ENCODE results near the gene NOTUM. TPM values are rescaled to one million over a fixed set of nuclear protein-coding genes. Genes with fewer than 3 reads are reported as not detected.

Gene NOTUM
- total RNA-seq, 1 experiment from 2014 or later: not detected

DNA sequence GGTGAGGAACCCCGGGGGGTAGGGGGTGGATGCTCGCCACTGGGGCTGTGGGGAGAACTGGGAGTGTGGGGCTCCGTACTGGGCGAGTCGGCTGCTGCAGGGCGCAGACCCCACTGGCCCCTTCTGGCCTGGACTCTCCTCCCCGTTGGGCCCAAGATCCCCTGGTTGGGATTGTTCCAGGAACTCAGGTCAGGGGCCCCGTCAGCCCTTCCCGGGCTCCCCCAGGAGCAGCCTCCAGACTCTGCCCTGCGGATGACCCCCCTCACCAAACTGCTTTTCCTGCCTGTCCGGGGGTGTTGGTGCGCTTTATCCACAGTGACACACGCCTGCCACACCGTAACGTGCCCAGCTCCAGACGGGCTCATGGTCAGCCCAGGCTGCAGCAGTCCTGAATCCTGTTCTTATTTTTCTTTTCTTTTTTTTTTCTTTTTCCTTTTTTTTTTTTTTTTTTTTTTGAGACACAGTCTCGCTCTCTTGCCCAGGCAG, 40.6 kb upstream of the NOTUM start:
- ChIA-PET CTCF (interaction anchor here (0.7 kb wide), 1 partner anchor 204 kb away, joined by 9 read pairs; no protein-coding TSS in a partner anchor), POLR2A (ENCODE audit: unreplicated experiment) (no interaction called here)
- peaks cover 21% of the 10 kb centered on the region for H3K4me1 ChIP-seq (ENCODE audit: insufficient read depth, low read length)
- H3K36me3 ChIP-seq (ENCODE audit: low read depth, low read length): no peaks in the 10 kb centered on the region
- no peaks in the 10 kb centered on the region for H3K27me3 ChIP-seq (ENCODE audit: low read length)
- H3K4me2 ChIP-seq (ENCODE audit: low read length): no peak overlapping the region
- H2AFZ ChIP-seq (ENCODE audit: low read length): no peak overlapping the region
- no peak overlapping the region for H3K9ac ChIP-seq (ENCODE audit: low read length)
- ATAC-seq (no peak), DNase-seq (no peak)
- H3K27ac ChIP-seq (ENCODE audit: low read length): no peak overlapping the region
- H4K20me1 ChIP-seq (ENCODE audit: low read length): no peaks in the 10 kb centered on the region
- no peak overlapping the region for H3K4me3 ChIP-seq (ENCODE audit: low read length)
- no TSS peak for BruUV-seq (replicated peaks)
- TF ChIP-seq EZH2phosphoT487 (IDR thresholded peaks at IDR 0.05; ENCODE audit: borderline replicate concordance, low read length): no peak
- TF ChIP-seq, protein P1, sequence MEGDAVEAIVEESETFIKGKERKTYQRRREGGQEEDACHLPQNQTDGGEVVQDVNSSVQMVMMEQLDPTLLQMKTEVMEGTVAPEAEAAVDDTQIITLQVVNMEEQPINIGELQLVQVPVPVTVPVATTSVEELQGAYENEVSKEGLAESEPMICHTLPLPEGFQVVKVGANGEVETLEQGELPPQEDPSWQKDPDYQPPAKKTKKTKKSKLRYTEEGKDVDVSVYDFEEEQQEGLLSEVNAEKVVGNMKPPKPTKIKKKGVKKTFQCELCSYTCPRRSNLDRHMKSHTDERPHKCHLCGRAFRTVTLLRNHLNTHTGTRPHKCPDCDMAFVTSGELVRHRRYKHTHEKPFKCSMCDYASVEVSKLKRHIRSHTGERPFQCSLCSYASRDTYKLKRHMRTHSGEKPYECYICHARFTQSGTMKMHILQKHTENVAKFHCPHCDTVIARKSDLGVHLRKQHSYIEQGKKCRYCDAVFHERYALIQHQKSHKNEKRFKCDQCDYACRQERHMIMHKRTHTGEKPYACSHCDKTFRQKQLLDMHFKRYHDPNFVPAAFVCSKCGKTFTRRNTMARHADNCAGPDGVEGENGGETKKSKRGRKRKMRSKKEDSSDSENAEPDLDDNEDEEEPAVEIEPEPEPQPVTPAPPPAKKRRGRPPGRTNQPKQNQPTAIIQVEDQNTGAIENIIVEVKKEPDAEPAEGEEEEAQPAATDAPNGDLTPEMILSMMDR (conservative IDR thresholded peaks at IDR 0.05; ENCODE audit: low read depth, low read length): no peak
- TF ChIP-seq EZH2 (IDR thresholded peaks at IDR 0.05; ENCODE audit: low read length, unreplicated experiment): no peak
- intact Hi-C loops (cut with micrococcal nuclease): no loop called here
- no peaks in the 10 kb centered on the region for H3K9me2 ChIP-seq (replicated peaks; ENCODE audit: low read length)
- H3K79me2 ChIP-seq (ENCODE audit: low read length): no peaks in the 10 kb centered on the region
- H3K9me3 ChIP-seq (ENCODE audit: low read length): no peaks in the 10 kb centered on the region
- no peaks in the 10 kb centered on the region for H3F3A ChIP-seq (ENCODE audit: low read length, unreplicated experiment)

DNA sequence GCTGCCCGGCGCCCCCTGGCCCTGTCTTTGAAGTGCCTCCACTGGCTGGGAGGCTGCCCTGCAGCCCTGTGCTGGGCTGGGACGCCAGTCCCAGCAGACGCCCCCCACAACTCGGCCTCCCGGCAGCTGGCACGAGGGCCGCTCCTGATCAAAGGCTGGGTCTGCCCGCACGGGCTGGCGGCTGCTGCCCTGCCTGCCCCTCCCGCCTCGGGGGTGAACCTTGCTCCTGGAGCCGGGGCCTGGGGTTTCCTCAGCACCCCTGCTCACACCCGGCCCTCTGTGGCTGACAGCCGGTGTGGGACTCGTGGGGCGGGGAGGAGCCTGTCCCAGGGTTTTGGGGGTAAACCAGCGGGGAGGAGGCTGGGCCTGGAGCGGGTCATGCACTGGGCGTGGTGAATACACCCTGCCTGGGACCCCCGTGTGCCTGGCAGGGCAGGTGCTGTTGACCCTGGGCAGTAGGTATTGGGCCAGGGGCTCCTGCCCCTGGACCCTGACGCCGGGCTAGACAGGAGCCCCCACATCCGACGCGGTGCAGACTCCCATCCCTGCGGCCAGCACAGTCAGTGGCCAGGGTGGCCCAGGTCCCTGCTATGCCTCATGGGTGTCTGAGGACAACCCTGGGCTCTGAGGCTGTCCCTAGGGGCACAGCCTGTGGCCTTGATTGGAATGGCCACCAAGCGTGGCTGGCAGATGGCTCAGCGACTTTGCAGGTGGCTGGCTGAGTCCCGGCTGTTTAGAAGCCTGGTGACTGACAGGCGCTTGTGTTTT, 40.0 kb upstream of the NOTUM start:
- intact Hi-C loops (cut with micrococcal nuclease): no loop called here
- no peaks in the 10 kb centered on the region for H3K79me2 ChIP-seq (ENCODE audit: low read length)
- DNase-seq: no peak
- H4K20me1 ChIP-seq (ENCODE audit: low read length): no peaks in the 10 kb centered on the region
- no peak for TF ChIP-seq EZH2phosphoT487 (IDR thresholded peaks at IDR 0.05; ENCODE audit: borderline replicate concordance, low read length)
- TF ChIP-seq, protein P1 (conservative IDR thresholded peaks at IDR 0.05; ENCODE audit: low read depth, low read length): no peak
- TF ChIP-seq EZH2 (IDR thresholded peaks at IDR 0.05; ENCODE audit: low read length, unreplicated experiment): no peak
- peaks cover 21% of the 10 kb centered on the region for H3K4me1 ChIP-seq (ENCODE audit: insufficient read depth, low read length)
- H3K36me3 ChIP-seq (ENCODE audit: low read depth, low read length): no peaks in the 10 kb centered on the region
- ChIA-PET POLR2A (ENCODE audit: unreplicated experiment) (no interaction called here), CTCF (no interaction called here)
- no peak overlapping the region for H3K4me2 ChIP-seq (ENCODE audit: low read length)
- H3K9ac ChIP-seq (ENCODE audit: low read length): no peak overlapping the region
- no peaks in the 10 kb centered on the region for H3F3A ChIP-seq (ENCODE audit: low read length, unreplicated experiment)
- H3K9me3 ChIP-seq (ENCODE audit: low read length): no peaks in the 10 kb centered on the region
- no peak overlapping the region for H2AFZ ChIP-seq (ENCODE audit: low read length)
- no peaks in the 10 kb centered on the region for H3K9me2 ChIP-seq (replicated peaks; ENCODE audit: low read length)
- no peak for ATAC-seq
- BruUV-seq (replicated peaks): no TSS peak
- no peaks in the 10 kb centered on the region for H3K27me3 ChIP-seq (ENCODE audit: low read length)
- H3K4me3 ChIP-seq (ENCODE audit: low read length): no peak overlapping the region
- H3K27ac ChIP-seq (ENCODE audit: low read length): no peak overlapping the region
